Measurements from ENCODE around the gene FAR1.
A peak's percentile ranks its signal among the peaks of the same experiment; 100 is the strongest.

FAR1 gene

DNA sequence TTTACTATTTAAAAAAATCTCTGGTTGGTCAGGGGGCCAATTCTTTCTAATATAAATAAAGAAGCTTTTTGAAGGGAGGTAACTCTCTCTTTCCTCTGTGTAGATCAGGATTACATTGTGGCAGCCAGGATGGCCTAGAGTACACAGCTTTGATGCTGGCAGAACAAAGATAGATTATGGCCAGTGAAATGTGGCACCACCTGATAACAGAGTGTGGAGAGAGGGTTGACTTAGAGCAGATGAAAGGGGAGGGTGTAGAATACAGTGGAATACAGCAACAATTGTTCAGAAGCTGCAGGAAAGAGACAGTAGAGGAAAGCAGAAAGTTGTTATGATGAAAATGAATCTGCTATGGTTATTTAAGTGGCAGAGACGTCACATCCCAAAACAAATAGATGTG lies 99.0 kb downstream of the FAR1 start:
- DNase-seq: no peak
- intact Hi-C loops (cut with DNase I): no loop called here

DNA sequence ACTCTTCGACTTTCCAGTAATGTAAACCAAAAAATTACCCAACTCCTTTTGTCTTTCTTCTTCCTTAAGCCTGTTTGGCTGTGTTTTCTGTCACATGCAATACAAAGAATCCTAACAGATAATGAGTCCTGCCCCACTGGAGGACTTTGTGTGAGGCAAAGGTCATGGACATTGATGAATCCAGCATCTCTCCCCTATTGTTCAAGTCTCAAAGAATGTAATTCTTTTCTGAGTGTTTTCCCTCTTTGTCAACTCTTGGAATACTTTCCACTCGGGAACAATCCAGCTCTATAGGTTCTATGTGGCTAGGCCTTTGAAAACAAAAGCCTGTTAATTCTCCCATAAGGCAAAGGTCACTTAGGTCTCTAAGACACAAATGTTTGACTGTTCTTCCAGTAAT lies 100.7 kb downstream of the FAR1 start:
- DNase-seq: peak in 2 of 42 donors; percentile 12 to 25
- intact Hi-C loops (cut with DNase I): no loop called here

GRCh38 chr11:13771151-13771550 lies 102.7 kb downstream of the FAR1 start:
- intact Hi-C loops (cut with DNase I): loop anchor here (5.0 kb wide), 2 partner anchors 186 to 476 kb away; no protein-coding TSS in a partner anchor
- DNase-seq: peak in 3 of 42 donors; percentile 17 to 30 (median 28)

GRCh38 chr11:13772223-13773046 lies 104.0 kb downstream of the FAR1 start:
- peak in 13 of 42 donors; percentile 15 to 69 (median 42) for DNase-seq
- intact Hi-C loops (cut with DNase I): loop anchor here (5.0 kb wide), 2 partner anchors 185 to 475 kb away; no protein-coding TSS in a partner anchor

DNA sequence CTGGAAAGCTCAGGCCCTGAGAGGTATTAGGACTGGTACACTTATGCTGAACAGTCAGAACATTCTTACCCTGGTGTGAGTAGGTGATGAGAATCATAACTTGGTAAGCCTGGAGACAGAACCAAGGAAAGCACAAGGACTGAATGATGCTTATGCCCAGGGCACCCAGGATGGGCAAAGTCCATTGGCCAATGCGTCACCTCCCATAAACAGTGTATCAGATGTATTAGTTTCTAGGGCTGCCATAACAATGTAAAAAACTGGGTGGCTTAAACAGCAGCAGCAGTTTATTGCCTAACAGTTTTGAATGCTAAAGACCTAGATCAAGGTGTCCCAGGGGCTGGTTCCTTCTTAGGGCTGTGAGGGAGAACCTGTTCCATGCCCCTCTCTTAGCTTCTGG lies 107.0 kb downstream of the FAR1 start:
- DNase-seq: no peak
- intact Hi-C loops (cut with DNase I): no loop called here

- DNase-seq: peak in 3 of 42 donors; percentile 12 to 33 (median 31)
- intact Hi-C loops (cut with DNase I): no loop called here
These were observed 107.8 kb downstream of the FAR1 start for GRCh38 chr11:13776134-13776815.

- intact Hi-C loops (cut with DNase I): no loop called here
These were observed 109.0 kb downstream of the FAR1 start for GRCh38 chr11:13777341-13777985.

DNA sequence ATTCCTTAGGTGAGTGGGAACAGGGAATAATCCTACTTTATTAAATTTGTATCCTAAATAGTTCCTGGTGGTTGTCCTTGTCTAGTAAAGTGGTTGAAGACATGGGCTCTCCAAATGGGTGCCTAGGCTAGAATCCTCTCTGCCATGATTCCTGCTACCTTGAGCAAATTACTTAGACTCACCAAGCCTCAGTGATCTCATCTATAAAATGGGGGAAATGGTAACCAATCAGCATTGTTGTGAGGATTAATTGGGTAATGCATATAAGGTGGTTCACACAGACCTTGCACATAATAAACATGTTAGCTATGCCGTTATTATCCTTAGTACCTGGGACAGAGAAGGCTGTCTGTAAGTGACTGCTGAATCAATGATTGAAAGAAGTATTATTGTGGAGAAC lies 109.9 kb downstream of the FAR1 start:
- DNase-seq: no peak
- intact Hi-C loops (cut with DNase I): no loop called here

More at GRCh38 chr11:13777341-13777985, 109.0 kb downstream of the FAR1 start:
- DNase-seq: no peak

DNA sequence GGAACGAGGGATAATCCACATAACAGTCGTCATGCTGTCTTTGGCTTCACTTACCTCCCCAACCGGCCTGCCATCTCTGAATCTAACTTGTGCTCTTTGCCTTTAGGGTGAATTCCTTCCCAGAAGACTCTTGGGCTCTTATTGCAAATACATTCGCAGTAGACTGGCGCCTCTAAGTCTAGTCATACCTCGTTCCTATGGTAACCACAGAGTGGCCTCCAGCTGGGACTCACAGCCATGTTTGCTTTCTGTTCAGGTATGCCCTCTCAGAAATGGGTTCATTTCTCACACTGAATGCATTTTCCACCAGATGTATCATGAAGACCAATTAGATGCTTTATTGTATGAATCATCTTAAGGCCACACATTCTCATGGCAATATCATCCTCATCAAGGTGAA lies 112.7 kb downstream of the FAR1 start:
- no peak for DNase-seq
- intact Hi-C loops (cut with DNase I): no loop called here

Measured in head of caudate nucleus (tissue), 42 donors.